NCI-H748 treated with DMSO at 0.1 percent for 48 hours (cell line): ENCODE results near the gene CSNK2A1.
A peak's percentile ranks its signal among the peaks of the same experiment; 100 is the strongest.
"Not testable (repeated sequence)": the region's sequence is repeated elsewhere in the genome, so short reads cannot be mapped to it uniquely, and the experiment has no call there.

Experiments
- DNase-seq: peaks from one replicate; lab custom pipeline; 2025; lab: John Stamatoyannopoulos, UW

Gene CSNK2A1

DNA sequence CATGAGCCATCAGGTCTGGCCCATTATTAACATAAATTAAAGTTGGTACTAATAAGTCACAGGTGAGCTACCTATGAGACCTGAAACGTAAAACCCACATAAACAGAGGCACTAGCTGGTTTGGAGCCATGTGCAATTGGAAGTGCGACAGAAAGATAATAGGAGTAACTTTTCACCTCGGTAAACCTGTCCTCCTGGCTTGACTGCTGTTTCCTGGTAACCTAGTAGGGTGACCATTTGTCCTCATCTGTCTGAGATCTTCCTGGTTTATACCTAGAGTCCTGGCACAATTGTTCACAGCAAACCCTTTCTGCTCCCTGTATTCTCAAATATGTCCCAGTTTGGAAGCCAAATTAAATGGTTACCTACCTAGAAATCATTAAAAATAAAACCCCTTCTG, 88.6 kb downstream of the CSNK2A1 start:
- DNase-seq = no peak

DNA sequence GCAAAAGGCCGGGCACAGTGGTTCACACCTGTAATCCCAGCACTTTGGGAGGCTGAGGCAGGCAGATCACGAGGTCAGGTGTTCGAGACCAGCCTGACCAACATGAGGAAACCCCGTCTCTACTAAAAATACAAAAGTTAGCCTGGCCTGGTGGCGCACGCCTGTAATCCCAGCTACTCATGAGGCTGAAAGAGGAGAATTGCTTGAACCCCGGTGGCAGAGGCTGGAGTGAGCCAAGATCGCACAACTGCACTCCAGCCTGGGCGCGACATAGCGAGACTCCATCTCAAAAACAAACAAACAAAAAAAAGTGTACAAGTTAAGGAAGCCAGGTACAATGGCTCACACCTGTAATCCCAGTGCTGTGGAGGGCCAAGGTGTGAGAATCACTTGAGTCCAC, 91.6 kb downstream of the CSNK2A1 start:
- not testable (repeated sequence) for DNase-seq

DNA sequence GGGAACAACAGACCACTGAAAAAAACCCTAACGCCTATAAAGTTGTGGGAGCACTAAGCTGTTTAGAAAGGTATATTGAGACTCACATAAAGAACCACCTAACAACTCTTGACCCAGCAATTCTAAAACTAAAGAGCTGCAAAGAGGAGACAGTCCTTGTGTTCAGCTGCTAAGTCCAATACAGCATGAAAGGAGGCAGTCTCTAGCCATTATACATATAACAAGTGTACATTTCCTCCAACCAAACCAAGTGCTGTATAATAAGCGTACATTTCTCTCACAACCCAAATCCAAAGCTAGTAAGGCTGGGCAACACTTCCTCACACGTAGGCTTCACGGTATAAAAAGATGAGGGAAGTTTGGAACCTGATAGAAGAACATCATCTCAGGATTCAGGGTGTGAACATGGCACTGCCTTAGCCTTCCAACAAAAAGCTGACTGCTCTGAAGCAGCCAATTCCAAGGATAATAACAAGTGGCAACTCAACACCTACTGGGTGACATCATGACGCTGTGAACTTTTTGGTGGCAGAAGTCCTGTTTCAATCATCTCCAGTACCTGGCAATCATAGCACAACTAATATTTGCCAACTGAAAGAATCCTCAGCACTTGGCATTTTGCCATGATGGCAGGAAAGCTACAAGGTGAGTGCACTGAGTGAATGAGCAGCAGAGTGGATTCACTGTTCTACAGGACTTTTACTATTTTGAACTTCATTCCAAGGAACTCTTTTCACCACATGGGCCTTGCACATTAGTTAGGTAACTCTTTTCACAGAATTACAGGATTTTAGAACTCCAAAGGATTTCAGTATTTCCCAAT, 97.9 kb downstream of the CSNK2A1 start:
- no peak for DNase-seq

DNA sequence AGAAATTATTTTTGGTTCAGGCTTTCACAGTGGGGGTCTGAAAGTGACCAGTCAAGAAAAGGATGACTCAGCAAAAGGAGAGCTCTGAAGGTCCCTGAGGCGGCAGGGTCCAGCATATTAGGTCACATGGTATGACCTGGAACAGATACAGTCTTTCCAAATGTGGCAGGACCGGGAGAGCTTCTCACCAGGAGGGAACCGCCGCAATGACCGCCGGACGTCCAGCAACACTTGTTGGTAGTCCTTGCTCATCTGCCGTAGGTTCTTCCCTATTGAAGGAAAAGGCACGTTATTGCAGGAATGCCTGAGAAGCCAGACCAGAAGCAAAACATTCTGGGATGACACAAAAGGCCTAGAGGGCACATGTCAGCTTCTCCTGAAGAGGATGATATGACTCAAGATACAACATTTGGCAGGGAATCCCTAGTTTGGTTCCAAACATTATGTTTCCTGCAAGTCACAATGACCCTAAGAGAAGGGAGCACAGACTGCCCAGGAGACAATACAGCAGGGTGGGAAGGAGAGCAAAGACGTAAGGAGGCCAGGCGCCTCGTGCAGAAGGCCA, 98.6 kb downstream of the CSNK2A1 start:
- DNase-seq = no peak

DNA sequence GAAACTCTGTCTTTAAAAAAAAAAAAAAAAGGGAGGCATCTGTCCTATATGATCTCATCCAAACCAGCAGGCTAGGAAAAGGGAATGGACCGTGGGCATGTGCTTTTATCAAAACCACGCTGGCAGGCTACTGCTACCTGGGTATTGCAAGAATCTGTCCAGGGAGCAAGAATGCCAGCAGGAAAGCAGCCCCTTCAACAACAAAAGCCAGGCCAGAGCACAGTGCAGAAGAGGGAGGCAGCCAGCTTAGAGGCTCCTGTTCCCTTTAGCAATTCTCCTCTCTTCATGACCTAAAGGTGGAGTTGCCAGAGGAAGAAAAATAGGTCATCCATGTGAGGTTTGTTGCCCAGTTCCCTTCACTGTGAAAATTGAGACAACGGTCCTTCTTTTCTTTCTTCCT, 99.5 kb downstream of the CSNK2A1 start:
- DNase-seq = no peak

DNA sequence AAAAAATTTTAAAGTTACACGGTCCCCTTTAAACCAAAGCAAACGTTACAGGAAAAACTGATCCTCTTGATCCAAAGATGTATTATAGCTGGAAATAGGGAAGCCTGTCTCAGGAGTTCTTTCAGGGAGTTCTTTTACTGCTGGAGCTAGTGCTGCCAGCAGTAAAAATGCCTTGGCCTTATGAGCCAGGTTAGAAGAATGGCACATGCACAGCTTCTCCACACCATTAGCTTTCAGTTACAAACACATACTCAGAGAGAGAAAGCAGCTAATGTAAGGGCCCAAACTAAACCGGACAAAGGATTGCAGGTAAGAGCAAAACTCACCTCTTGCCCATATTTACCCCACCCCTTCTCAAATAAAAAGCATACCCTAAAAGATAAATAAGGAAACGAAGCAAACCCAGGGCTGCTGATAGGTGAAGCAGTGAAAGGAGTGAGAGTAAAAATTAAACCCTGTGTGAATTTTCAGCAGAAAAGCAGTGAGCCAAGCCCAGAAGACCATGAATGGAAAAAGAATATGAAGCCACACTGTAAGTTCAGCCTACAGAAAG, 100.3 kb downstream of the CSNK2A1 start:
- no peak for DNase-seq

DNA sequence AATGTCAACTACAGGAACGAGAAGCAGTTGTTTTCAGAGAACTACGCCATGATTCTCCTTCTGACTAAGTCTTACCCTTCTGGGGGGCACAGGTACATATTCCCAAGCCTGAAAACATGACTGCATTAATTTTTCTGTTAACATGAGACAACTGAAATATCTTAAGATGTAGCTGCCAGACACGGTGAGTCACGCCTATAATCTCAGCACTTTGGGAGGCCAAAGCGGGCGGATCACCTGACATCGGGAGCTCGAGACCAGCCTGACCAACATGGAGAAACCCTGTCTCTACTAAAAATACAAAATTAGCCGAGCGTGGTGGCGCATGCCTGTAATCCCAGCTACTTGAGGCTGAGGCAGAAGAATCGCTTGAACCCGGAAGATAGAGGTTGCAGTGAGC, 103.0 kb downstream of the CSNK2A1 start:
- DNase-seq = no peak

DNA sequence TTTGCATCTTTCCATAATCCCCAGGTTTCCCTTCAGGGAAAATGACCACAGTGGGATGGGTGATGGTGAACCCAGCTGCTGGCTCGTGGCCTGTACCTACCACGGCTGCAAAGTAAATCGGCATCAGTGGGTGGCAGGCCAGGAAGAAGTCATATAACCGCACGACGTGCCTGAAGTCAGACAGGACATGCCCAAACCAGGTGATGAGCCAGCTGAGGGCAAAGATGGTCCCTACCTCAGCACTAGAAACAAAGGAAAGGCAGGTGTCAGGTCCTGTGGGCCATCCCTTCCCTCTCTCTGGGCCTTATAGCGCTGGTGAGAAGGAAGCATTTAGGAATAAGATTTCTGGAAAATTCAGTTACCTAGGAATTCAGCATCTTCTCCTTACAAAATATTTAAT, 103.4 kb downstream of the CSNK2A1 start:
- no peak for DNase-seq

DNA sequence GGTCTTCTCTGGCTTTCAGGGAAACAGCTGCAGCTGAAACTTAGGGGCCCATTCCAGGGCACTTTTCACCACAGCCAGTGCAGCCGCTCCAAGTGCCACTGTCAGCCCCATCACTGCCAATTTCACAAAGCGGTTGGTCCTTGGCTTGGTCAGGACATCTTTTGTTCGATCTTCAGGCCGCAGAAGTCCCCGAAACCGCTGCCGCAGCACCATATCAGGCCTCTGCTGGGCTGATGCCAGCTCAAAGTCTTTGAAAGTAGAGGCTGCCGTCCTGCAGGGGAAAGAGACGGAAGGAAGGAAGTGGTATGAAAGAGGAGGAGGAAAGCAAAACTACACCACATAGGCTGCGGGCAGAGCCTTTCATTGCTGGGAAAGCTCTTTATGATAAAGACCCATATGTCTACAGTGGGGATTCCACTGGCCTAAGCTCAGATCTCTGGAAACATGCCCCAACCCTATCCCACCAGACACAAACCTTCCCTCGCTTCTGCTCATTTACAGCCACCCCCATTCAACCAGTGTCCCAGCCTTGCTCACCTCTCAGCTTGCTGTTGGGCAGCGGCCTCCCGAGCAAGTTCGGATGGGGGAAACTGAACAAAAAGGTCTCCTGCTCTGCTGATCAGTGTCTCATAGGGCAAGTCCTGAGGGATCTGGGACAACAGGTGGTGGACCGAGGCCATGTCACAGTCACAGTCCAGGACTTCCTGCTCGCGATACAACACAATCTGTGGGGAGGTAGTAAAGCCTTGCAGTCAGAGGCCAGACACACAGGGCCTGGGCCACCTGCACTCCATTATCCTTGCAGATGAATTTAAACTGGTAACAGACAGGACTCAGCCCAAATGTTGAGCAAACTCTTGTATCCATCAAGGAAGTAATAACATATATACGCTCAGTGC, 104.8 kb downstream of the CSNK2A1 start:
- DNase-seq = no peak

DNA sequence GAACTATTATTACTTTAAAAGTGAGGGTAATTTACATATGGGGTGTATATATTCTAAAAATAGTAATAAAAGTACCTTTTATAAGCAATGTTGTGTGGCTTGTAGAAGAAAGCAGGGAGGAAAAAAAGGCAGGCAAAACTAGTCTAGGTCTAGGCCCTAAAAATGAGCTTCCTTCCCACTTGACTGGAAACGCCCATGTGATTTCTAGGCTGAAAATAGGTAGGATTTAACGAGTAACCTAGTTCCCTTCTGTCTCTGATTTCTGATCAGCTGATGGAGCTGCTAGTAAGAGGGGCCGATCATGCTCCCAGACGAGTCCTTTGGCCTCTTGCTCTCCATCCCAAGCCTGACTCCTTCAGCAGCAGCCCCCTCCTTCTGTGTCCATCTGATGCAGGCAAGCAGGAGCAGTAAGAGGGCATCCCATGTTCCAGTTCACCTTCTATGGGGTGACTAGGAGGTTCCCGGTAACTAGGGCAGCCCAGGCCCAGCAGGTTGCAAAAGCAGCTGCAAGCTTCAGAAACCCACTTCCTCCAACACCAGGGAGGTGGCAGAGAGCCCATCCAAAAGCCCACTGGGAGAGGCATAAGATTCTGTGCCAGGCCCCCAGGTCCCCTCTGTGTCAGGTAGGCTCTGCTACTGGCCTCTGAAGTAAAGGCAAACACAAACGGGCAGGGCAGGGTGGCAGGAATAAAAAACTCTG, 105.7 kb downstream of the CSNK2A1 start:
- no peak for DNase-seq

DNA sequence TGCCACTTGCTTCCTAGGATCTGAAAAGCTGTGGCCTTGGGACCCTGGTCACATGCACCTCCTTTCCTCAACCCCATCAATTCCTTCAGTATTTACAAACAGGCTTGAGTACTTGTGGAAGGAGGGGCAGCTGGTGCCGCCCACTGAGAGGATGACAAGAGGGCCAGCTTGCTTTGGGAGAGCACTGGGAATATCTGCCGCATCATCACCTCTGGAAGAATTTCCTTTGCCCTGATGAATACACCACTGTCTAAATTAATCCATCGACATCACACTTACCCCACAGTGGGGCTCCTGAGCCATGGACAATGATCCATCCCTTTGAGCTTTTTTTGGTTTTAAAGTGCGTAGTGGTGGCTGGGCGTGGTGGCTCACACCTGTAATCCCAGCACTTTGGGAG, 107.1 kb downstream of the CSNK2A1 start:
- no peak for DNase-seq

DNA sequence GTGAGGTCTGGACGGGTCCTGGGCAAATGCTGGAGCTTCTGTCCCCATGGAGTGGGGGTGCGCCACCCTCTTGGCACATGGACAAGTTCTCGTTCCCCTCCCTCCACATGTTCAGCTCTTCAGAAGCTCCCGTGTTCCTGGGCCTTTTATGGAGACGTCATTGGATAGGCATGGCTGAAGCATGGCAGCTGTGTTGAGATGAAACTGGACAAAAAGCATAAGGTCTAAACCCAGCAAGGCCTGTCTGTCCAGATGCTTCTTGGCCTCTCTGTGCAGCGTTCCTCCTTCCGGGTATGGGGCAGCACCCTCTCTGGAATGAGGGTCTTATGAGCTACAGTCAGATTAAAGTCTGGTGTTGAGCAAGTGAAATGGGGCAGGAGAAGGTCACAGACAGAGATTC, 108.0 kb downstream of the CSNK2A1 start:
- DNase-seq = no peak

DNA sequence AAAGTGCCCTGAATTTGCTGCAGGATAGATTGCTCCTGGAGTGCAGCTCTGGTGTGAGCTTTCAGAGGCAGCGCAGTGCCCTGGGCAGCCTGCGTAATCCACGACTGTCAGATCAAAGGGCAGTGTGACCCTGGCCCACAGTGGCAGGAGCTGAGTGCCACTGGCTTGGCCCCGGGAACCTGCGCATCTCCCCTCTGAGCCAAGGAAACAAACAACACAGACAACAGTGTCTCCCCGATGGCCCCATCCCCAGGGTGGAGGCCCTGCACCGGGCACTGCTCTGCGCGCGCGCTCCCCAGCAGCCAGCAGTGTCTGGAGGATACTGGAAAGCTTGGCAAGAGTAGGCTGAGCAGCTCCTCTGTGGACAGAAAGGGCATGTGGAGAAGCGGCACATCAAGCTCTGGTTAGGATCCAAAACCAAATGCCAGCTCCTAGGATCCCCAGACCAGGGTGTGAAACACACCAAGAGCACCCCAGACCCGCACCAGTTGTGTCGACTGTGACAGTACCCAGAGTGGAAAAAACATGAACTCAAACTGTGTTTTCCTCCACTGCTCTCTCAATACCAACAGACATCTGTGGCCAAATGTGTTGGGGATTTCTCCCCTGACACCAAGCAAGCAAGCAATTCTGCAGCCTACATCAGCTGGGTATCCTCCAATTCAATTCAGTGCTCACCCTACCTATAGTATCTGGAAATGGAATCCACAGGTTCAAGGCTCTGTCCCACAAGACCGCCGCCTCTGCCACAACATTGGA, 108.8 kb downstream of the CSNK2A1 start:
- DNase-seq = no peak

DNA sequence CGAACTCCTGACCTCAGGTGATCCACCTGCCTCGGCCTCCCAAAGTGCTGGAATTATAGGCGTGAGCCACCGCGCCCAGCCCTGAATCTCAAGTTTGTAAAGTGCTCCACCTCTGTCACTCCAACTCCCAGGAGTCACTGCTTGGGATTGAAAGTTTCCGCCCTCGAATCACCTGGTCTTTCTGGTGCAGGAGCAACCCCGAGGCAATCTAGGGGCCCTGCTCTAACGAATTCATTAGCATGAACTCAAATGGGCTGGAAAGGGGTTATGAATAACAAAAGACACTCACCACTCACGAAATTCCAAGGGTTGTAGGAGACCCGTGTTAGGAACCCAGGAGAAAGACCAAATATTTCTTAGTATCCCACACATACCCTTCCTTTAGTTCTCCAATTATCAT, 109.4 kb downstream of the CSNK2A1 start:
- DNase-seq = no peak

DNA sequence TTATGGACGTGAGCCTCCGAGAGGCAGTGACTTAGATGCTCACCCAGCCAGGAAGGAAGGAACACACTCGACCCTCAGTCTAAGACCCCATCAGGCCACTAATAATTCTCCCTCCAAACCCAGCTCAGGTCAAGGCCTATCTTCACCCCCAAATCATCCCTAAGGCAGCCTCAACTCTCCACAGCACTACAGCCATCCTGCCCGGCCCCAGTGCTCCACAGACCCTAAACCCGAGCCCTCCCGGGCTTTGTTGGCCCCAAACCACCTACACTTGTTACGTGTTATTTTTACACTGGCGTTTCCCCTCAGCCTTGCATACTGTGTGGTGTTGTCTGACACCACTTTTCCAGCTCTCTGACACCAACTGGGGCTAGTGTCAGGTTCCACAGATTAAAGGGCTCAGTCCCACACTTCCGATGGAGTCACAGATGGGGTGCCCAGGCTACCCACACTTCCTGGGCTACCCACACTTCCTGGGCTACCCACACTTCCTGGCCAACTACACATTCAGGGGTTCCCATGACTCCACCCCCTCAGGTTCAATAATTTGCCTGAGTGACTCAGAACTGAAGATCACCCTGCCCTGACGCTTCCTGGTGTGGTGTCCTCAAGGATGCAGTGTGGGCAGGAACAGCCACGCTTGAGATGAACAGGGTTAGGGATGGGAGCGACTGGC, 110.2 kb downstream of the CSNK2A1 start:
- DNase-seq = no peak

DNA sequence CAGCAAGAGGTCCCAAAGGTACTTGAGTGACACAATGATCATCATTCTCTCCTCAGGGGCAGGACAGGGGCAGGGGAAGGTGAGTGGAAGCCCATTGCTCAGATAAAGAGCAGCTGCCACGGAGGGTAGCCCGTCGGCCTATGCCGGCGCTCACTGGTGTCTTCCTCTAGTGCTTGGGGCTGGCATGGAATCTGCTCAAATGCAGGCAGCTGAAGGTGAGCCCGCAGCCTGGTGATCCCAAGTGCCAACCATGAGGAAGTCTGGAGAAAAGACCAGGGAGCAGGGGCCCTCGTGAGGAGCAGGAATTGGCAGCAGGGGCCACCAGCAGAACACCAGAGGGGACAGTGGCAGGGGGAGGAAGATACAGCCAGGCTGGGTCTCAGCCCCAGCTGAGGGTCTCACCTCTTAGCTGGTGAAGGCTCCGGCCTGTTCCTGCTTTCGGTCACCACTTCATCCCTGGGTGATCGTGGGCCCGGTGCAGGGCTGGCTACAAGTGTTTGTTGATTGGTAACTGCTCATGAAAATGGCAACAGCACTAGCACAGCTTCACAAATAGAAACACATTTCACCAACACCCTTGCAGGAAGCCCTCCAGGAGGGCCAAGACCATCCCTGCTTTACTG, 110.8 kb downstream of the CSNK2A1 start:
- DNase-seq = no peak

DNA sequence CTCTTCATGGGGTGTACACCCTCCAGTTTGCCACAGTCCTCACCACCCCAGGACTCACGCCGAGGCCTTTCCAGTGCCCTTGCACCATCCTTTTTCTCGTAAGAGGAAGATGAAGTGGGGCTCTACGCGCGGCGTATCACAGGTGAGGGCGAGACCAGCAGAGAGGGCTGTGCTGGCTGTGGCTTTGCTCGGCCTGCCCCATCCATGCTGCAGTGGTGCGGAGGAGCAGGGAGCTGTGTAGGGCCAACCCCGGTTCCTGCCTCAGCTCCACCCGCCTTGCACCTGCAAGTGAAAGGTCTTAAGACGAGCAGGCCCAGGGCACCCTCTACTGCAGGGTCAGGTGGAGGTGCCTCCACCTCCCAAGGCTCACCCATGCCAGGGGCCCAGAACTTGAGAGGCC, 111.4 kb downstream of the CSNK2A1 start:
- DNase-seq = no peak

DNA sequence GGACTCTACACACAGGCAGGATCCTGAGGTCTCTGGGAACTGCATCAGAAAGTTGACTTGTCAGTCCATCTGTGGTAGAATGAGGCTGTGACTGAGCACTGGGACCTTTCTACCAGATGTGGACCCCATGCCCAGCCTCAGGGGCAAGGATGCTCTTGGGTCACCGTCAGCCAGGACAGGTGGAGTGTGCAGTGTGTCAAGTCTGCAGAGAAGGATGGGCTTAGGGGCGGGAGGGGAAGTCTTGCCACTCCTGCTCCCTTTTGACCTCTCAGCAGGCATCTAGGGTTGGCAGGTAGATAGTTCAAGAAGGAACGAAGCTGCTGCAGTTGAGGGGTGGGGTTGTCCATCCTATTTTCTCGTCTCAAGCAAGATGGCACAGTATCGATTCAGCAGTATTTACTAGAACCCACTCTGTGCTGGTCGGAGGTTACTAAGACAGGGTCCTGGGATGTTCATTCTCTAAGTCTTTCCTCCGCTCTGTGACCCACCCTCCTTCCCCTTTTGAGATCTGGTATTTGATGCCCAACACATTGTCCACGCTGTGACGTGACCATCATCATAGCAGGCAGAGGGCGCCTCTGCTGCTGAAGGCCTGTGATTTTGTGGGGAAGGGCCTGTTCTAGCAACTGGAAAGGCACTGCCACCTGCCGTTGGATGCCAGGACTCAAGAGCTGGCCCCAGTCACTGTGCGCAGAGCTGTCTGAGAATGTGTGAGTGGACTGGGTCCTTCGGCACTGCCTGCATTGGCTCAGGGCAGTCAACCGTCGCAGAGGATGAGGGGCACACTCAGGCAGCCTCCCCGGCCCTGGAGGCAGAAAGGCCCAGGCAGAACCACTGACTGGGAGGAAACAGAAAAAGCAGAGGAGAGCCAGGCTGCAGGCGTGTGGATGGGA, 112.3 kb downstream of the CSNK2A1 start:
- DNase-seq = peak; percentile 53
